Left hindlimb (tissue), 1 donor: Measurements from ENCODE around the gene CAMK4.

Source experiments
- DNase-seq: peaks from one replicate; pipeline ENCODE4 v3.0.0-alpha.2; 2018

Gene CAMK4

DNA sequence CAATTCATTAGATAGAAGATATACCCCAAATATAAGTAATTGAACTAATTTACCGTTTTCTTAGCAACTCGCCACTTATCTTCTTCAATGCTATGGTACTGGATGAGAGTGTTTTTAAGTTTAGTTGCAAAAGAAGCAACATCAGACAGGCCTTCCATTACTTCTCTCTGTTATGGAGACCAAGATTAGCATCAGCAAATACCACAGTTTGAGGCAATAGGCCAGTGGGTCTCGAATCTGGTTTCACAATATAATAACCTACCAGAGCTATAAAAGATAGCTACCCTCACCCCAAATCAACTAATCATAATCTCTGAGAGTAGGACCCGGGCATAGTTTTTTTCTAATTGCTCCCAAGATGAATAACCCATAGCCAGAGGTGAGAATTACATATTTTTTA, 283.1 kb downstream of the CAMK4 start:
- DNase-seq: no peak

- no peak for DNase-seq
These were observed 284.9 kb downstream of the CAMK4 start for GRCh38 chr5:111509119-111509518.

DNA sequence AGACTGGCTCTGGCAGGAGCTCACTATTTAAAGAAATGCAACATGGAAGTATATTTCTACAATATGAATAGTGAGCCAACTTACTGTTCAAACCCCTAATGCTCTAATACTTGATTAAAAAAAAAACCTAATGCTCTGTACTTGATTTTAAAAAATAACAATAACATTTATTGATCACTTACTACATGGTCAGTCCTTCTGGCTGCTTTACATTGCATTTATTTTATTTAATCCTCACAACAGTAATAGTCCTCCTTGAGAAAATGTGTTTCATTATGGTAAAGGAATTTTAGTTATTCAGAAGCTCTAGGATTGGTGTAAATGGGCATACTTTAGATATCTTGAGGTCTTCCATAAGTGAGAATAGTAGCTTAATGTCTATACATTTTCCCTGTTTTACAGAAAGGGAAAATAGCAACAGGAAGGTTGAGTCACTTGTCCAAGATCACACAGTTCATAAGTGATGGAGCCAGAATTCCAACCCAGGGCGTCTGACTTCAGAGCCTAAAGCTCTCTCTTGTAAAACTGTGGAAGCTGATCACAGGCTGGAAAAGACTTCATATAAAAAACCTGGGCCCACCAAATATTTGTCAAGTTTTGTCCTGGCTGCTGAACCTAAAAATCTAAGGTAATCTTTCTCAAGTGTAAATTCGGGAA, 287.1 kb downstream of the CAMK4 start:
- no peak for DNase-seq

DNA sequence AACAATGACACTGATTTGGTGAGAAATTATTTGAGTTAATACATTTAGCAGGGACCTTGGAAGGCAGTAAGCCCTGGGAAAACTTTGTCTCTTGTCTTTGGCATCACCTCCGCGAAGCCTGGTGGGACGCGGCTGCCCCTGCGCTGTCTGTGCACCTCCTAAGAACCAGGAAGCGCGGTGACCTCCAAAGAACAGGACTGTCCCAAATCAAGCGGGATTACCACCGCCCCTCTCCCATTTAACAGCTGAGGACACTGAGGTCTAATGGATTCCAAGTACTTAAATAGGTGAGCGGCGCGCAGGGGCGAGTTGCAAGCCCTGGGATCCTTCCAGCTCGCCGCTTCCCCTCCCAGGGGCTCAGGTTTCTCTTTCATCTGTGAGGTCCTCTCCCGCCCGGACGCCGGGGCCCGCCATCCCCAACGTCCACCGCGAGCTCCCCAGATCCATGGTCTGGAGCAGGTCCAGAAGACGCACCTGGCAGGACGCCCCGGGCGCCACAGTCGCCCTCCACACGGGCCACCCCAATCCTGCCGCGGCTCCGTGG, 287.7 kb downstream of the CAMK4 start:
- no peak for DNase-seq

- DNase-seq: peak; percentile 98
These were observed 288.4 kb downstream of the CAMK4 start, which contains the start of gene STARD4 for GRCh38 chr5:111512375-111513130. TSS of gene STARD4 (minus strand) at chr5:111512535. CDS start at chr5:111507433, 5,102 bp downstream.

DNA sequence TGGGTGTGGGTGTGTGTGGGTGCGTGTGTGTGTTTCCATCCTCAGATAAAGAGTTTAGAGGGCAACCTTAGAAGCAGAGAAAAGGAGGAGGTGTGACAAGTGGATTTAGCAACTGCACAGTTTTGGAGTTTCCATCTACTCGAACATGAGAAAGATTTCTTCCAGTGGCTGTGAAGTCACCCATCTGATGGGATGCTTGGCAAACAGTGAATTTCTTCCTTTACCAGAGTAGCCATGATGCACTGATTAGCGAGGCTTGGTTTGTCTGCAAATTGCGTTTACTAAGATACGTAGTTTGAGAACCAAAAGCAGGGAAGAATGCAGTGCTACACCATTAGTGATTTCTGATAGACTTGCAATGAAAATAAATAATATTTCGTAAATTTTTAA, 288.9 kb downstream of the CAMK4 start:
- peak; percentile 25 for DNase-seq

DNA sequence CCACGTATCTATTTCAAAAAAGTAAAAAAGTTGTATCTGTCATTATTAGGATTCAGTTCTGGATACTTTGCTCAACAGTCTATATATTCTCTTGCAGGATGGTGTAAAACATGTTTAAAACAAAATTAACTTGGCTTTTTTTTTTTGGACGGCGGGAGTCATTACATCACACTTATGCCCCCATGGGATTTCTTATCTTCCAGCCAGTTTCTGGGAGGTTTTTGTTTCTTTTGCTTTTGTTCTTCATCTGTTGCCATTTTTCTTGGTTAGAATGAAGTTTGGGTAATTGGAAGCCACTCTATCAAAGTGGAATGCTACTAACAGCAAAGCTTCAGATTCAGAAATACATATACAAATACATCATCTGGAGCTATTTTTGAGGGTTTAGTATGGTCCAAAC, 289.9 kb downstream of the CAMK4 start:
- DNase-seq: no peak

DNA sequence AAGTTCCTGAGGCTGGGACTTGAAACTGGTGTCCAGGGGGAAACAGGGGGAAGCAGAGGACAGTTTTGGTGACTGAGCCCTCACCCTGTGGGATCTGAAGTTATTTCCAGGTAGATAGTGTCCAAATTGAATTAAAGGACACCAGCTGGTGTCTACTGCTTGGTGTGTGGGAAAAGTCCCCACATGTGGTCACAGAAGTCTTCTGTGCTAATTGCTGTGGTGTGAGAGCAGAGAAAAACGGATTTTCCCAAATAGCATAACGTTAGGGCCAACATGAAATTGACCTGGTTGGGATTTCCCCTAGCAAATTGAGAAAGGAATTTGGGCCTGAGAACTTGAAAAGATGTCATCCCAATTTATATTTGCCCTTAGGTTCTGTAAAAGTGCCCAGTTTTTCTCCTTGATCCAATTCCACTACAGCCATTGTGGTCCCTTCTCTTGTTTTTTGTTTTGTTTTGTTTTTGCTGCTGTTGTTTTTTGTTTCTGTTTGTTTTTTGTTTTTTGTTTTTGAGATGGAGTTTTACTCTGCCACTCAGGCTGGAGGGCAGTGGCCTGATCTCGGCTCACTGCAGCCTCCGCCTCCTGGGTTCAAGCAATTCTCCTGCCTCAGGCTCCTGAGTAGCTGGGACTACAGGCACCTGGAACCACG, 293.8 kb downstream of the CAMK4 start:
- DNase-seq: no peak

DNA sequence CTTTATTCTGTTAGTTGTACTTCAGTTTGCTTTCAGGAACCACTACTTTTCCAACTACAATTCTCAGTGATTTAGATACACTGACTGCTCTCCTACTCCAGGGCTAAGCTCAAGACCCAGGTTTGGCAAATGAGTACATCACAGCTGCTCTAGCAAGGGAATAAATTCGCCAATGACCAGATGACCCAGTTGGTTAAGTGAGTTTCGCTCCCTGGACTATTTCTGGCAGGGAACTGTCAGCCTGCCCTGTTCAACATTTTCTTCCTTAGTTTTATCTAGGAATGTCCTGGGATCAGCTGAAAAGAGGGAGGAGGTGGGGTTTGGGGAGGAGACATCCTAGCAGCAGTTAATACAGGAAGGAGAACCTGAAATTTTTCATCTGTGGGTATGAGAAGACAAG, 294.6 kb downstream of the CAMK4 start:
- DNase-seq: no peak

DNA sequence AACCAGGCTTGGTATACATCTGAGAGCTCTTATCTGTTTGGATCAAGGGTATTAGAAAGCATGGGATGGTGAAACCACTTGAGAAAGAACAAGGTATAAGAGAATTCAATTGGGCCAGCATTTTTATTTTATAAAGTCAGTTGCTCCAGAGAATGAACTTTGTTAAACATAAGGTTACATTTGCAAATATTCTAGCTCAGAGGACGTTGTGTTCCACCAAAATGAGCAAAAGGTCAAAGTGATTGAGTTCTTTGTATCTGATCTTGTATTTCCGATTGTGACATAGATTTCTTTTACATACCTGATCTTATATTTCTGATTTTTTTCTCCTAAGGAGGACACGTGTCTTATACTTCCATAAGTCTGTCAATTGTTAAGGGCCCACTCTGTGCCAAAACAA, 296.7 kb downstream of the CAMK4 start:
- DNase-seq: no peak

GRCh38 chr5:111528056-111528455, 303.9 kb downstream of the CAMK4 start:
- no peak for DNase-seq

GRCh38 chr5:111530298-111530740, 306.1 kb downstream of the CAMK4 start:
- DNase-seq: peak; percentile 53

- no peak for DNase-seq
These were observed 308.9 kb downstream of the CAMK4 start for GRCh38 chr5:111532886-111533582.

DNA sequence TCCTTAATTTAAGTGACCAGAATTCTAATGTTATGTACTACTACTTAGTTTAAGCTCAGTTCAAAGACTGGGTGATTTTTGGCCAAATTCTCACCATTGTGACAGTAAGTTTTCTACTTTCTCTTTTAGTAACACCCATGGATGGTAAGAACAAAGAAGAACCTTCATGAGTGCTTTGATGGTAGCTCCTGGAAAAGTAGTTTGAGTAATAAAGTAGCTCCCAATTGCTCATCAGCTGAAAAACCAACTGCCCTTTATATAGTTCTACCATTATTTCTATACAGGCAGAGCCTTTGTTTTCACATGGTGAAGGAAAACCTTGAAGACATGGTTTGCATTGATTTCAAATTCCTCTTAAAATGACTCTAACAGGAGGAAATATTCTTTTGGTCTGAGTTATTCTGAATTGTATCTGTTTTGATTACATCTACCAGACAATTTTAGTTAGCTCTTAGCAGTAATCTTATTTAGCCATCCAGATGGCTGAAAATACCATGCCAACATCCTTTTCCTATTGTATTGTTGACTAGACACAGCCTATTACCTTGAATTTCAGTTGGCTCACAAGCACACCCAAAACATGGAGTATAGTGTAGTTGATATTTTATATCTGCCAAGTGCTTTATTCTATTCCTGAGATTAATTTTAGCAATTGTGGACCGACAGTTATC, 311.8 kb downstream of the CAMK4 start:
- no peak for DNase-seq

- DNase-seq: no peak
These were observed 313.2 kb downstream of the CAMK4 start for GRCh38 chr5:111537141-111538024.
